GM19043 (cell line): ENCODE data around the gene MLPH.

Source experiments
- ATAC-seq: cut with Tn5 transposase; IDR thresholded peaks from one replicate; pipeline ENCODE4 v1.9.1; 2021; ENCODE audit warnings: low read depth; ENCODE audit not compliant: unreplicated experiment

MLPH gene

DNA sequence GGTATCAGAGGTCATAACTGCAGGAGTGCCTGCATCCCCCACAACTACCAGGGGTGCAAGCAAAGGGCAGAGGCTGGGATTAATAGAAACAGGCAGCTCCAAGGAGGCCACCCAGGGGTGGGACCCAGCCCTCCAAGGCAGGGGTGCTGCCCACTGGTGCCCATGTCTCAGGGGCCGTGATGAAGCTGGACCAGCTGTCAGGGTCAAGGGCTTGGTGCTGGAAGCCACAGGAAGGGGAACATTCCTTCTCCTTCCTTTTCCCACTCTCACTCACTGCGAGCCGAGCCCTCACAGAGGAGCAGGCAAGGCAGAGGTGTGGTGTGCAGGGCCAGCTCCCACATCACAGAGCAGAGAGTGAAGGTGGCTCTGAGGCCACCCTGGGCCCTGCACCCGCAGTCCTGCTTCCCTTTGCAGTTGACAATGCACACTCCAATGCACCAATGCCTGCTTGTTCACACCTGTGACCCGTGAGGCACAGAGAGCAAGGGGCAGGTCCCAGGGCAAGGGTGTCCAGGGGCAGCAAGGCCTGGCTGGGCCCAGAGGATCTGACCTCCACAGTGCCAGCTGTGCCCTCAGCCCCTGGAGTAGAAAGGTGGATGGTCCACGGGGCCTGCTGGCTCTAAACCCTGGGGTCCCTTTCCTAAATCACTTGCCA lies 28.7 kb downstream of the MLPH start:
- no peak for ATAC-seq

DNA sequence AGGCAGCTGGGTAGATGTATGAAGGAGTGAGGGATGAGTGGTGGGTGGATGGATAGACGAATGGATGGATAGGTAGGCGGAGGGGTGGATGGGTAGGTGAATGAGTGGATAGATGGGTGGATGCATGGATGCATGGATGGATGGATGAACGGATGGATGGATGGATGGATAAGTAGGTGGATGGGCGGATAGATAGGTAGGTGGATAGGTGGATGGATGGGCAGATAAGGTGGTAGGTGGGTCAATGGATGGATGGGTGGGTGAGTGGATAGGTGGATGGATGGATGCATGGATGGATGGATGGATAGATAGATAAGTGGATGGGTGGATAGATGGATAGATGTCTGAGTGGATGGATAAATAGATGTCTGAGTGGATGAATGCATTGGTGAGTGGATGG lies 30.1 kb downstream of the MLPH start:
- no peak for ATAC-seq

DNA sequence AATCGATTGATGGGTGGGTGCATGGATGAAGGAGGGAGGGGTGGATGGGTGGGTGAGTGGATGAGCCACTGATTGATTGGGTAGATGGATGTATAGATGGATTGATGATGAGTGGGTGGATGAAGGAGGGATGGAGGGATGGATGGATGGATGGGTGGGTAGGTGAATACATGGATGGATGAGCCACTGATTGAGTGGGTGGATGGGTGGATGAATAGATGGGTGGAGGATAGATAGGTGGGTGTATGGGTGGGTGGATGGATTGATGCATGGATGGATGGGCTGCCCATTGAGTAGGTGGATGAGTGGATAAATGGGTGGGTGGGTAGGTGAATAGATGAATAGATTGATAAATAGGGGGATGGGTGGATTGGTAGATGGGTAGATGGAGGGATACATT lies 30.9 kb downstream of the MLPH start:
- ATAC-seq, result no peak

DNA sequence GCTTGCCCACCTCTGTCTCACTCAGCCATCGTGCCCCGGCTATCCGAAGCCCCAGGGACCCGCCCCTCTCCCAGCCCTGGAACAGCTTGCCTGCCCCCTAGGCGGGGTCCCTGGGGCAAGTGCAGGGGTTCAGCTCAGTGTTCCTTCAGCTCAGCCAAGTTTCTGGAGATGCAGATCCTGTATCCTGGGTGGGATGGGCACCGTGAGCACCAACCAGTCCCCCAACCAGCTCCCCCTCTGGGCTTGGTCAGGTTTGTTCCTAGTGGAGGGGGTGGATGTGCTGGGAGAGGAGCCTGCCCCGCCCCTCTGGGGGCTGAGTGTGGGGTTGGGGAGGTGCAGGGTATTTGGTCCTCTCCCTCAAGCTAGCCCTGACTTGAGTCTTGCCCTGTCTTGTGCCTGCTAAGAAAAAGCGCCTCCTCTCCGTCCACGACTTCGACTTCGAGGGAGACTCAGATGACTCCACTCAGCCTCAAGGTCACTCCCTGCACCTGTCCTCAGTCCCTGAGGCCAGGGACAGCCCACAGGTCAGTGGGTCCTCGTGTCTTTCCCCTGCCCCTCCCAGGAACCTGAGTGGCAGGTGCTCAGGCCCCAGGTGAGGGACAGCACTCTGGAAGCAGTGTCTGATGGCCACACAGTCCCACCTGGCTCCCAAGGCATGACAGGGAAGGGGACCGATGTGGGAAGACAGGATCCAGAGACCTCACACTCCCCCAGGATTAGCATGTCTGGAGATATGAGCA lies 32.6 kb downstream of the MLPH start:
- ATAC-seq, result no peak

DNA sequence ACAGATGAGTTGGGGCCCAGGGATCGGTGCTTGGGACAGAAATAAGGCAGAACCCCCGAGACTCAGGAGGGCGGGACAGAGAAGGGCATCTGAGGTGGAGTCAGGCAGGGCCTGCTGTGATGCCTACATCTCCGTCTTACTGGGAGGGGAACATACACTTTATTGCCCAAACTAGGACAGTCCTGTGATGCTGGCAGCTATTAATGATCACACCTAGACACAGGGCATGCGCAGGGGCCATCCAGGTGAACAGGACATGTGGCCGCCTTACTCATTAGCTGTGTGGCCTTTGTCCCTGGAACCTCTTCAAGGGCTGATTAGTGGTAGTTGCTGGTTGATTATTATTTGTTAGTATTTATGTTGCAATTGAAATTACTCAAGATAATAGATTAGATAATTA lies 33.2 kb downstream of the MLPH start:
- no peak for ATAC-seq

DNA sequence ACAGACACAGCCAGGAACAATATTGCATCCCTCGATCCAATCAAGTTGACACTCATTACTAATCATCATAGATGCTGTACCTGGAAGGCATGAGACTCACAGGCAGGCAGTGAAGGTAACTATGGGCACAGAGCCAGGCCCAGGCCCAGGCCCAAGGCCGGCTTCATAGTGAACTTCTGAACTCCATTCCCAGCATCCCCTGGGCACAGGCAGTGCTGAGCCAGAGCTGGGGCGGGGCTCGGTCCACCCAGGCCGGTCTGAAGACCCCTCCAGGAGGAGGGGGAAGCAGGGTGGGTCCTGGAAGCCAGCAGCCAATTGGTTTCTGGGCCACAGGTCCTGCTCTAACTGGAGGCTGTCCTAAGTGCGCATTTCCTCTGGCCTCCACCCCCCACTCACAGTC lies 37.6 kb downstream of the MLPH start:
- ATAC-seq, result no peak

DNA sequence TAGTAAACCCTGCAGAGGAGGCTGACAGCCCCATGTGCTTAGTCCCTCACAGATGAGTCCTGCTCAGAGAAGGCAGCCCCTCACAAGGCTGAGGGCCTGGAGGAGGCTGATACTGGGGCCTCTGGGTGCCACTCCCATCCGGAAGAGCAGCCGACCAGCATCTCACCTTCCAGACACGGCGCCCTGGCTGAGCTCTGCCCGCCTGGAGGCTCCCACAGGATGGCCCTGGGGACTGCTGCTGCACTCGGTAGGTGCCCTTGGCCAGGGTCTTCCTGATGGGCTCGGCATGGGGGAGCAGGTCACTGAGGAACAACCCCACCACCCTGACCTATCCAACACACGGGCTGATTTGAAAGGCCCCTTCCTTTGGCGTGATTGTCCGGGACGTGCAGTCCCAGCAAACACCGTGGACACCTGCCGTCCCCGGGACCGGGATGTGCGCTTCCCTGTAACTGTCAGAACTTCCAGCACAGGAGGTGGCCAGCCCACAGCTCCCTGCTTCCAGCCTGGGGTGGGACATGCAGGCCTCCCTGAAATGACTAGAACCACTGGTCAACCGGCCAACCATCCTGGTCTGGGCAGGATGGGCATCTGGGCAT lies 38.6 kb downstream of the MLPH start:
- ATAC-seq, result no peak

DNA sequence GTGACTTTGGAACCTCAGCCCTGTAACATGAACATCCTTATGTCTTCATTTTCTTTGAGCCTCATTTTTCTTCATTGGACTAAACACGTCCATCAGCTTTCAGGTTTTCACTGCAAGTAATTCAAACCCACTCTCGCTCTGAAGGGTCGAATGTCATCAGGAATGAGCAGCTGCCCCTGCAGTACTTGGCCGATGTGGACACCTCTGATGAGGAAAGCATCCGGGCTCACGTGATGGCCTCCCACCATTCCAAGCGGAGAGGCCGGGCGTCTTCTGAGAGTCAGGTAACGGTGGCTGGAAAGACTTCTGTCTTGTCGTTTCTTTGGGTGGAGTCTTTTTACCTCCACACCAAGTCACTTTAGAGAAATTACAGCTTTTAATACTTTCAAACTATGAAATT lies 40.2 kb downstream of the MLPH start:
- no peak for ATAC-seq

DNA sequence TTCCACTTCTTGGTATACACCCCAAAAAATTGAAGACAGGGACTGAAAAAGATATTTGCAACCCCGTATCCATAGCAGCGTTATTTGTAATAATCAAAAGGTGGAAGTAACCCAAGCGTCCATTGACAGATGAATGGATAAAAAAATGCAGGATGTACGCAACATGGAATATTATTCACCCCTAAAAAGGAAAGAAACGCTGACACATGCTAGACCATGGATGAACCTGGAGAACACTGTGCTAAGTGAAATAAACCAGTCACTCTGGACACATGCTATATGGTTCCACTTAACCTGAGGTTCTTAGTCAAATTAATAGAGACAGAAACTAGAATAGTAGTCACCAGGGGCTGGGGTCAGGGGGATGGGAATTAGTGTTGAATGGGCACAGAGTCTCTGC lies 40.7 kb downstream of the MLPH start:
- no peak for ATAC-seq

DNA sequence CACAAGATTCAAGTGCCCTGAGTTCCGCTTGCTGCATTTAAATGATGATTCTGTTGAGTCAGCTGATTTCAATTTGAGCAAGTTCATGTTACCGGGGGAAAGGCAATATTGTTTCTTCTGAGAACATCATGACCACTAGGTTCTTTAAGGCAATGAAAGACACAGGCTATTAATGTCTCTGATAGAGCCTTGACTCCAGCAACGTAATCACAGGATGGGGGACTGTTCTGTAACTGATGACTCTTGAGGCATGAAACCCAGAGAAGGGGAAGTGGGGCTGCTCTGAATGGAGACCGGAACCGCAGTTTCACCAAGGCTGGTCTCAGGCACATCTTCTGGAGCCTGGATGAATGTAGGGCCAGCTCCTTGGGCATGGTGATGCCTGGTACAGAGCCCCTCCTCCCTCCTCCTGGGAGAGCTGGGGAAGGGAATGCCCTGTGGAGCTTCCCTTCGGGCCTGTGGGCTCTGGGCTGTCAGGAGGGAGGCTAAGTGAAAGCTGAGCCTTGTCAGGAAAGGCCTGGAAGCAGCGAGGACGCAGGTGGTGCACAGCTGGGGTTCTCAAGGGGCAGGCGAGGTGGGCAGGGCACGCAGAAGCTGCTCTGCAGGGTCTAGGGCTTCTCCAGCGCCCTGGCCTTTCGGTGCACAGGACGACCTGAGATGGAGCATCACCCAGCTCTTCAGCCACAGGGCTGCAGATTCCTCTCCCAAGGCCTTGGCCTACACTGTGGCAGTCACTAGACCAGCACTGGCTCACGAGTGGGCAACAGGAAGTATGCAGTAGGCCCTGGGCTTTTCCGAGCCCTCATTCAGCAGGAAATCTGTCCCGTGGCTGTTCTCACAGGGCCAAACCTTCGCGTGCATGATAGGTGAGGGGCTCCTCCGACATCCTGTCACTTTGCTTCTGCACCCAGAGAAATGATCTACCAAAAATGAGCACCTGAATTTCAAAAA lies 42.7 kb downstream of the MLPH start:
- ATAC-seq, result peak; percentile 76

DNA sequence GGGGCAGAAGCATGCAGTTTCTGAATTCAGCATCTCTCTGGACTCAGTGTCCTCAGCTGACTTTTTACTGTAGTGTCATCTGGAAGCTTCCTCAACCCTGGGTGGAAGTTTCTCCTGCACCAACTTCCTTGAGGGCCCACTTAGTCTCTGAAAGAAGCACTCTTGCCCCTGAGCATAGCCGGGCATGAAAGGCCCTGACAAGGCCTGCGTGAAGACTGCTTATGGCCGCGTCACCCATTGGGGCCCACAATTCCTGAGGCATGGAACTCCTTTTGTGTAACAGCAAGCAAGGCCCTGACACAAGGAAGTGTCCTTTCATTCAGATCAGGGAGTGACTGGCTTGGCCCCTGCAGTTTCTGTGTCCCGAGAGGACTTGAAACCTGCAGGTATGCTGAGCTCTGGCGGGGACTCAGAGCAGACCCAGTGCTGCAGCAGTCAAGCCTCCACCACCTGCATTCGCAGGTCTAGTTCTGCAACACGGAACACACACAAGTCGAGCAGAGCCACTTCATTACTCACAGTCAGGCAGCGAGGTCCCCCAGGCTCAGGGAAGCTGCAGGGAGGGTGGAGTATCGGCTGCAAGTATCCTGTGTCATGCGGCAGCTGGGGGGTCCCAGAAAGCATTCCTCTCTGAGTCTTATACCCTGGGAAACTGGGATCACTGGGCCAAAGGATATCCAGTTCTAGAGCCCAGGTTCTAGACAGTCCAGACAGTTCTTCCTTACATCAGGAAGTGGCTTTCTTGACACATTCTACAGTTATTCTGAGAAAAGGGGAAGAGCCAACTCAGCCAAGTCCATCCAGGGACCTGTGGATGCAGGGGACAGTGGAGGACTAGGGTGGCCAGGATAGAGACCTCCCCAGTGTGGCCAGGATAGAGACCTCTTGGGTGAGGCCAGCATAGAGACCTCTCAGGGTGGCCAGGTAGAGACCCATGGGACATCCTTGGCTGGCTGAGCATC lies 43.7 kb downstream of the MLPH start:
- peak; percentile 39 for ATAC-seq

DNA sequence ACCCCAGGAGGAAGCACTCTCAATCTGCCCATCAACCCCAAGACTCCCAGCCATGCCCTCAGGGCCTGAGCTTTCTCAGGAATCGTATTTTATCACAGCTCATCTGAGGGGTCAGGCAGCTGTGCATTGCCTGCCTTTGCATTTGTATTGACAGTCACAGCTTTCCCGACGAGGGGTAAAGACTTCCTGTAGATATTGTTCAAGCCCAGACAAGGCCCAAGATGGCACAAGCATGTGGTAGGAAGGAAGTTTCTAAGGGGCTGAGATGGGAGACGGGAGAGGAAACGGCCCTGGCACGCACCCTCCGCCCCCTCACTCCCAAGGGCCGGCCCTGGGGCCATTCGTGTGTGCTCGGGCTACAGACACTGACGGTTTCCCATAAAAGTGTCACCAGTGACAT lies 45.1 kb downstream of the MLPH start:
- ATAC-seq, result no peak

DNA sequence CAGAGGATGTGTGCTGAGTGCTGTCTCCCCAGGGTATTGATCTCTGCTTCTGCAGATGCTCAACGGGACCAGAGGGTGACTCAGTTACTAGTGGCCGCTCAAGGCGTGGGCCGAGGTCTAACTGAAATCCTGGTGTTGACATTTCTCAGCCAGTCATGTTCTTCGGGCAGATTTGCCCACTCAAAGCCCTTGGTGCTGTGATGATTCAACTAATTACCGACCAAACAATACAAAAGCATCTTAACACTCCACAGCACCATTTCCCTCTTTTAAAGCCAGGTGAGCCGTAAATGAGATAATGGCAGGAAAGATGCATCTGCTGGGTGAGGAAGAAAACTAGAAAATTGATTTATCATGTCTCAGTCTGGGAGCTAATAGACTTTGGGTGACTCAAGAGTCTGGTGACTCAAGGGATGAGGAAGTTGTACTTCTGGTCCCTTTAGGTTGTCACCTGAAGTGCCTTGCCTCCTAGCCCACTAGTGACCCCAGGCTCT lies 46.7 kb downstream of the MLPH start:
- ATAC-seq, result no peak

DNA sequence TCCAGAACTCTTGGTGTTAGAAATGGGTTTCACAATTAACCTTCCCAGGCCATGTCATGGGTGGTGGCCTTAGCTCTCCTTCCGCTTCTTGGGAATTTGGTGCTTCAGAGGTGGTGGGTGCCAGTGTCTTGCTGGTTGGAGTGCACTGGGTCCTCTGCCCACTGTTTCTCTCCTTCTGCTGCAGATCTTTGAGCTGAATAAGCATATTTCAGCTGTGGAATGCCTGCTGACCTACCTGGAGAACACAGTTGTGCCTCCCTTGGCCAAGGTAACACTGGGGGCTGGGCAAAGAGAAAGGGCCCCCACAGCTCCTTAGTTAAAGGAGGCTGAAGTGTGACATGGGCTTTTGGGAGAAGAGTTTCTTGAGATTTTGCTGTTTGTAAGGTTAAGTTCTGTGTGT lies 47.3 kb downstream of the MLPH start:
- ATAC-seq, result no peak

DNA sequence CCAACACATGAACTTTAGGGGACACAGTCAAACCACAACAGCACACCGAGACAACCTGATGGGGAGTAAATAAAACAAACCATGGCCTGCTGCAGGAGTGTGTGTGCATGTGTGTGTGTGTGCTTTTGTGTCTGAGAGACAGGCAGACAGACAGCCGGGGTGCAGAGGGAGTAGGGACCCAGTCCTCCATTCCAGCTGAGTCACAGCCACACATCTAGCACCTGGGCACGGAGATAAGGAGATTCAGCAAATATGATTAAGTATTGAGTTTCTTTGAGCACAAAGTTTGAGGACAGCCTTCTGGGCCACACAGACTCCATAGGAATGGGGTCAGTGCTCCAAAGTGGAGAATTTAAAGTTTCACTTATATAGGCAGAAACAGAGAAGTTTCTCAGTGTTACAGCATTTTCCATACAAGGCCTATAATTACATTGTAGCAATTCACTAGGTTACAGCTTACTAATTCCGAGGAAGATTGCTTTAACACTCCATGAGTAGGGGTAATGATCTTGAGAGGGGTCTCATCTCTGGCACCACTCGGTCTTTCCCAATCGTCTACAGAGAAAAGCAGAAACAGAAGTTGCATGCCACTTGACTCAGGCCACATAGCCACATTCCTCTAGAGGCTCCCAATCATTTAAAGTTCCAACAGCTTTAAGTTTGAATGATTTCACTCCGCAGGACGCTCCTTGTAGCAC lies 48.5 kb downstream of the MLPH start:
- ATAC-seq, result no peak

DNA sequence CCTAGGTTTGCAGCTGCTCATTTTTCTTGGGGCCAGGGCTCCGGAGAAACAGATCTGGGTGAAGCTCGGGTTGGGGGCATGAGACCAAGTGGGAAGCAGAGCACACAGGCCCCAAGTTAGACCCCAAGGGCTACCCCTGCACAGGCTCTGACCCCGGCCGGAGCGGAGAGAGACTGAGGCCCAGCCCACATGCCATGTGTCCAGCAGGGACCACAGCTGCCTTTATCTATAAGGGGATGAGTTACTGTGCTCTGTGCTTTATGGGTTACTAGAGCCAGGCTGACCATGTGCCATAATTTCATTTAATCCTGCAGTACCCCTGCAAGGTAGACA lies 49.0 kb downstream of the MLPH start:
- ATAC-seq, result no peak

DNA sequence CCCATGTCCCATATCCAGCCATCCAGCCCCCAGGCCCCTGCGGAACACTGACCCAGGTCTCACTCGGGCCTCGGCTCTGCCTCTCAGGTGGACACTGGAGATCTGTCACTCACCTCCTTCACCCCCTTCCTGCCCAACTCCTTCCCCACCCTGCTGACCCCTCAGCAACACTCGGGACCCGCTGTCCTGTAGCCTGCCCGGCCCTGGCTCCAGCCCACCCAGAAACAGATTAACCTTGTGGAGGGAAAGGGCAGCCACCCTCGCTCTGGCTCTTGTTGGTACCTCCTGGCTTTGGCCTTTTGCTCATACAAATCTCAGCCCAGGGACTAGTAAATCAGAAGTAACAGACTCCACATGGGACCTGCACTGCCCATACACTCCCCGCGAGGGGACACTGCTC lies 49.6 kb downstream of the MLPH start:
- ATAC-seq, result no peak

DNA sequence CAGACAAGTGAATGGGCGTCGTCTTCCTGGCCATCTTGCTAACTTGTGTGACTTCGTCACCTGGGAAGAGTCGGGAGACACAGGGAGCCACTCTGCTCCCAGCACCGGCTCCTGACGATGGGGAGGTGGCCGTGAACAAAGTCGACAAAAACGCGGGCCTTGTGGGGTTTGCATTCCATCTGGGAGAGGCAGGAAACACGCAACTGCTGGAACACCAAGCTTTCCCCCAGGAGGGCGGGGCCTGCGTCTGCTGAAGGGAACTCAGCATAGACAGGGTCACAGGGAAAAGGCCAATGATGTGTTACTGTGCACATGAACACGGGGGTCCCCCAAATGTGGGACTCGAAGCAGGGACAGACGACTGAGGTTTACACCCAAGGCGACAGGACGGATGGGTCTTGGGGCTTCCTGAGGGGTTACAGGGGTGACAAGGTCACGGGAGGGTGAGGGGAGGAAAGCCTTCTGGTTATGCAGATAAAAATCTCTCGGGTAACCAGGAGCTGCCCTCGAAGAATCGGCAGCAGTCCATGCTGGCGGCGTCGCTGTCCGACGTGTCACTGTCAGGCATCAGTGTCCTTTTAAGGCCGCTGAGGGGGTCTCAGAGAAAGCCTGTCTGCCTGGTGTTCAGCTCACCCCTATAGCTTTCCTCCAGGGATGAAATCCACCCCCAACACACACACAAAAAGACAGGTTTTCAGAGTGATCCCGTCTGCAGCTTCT lies 51.1 kb downstream of the MLPH start:
- no peak for ATAC-seq

DNA sequence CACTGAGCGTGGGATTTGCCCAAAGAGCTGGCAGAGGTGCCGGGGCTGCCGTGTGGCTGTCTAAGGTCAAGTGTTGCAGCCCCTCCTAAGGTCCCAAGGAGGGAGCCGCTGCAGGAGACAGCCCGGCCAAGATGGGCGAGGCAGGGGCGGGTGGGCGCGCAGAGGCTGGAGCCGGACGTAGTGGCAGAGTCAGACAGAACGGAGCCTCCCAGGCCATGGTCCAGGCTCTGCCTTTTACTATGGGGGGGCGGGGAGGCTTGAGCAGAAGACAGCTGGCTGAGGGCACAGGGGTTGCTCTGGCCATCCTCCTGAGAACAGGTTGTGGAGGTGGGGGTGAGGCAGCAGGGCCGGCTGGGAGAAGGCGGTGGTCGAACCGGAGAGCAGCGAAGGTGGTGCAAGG lies 51.9 kb downstream of the MLPH start:
- no peak for ATAC-seq
